ENCODE measurements around the gene IBSP. TPM values are rescaled to one million over a fixed set of nuclear protein-coding genes. Genes with fewer than 3 reads are reported as not detected.

IBSP gene
- total and polyA plus RNA-seq, 9 of the 15 experiments (the other 6 are each of a cell fraction or from before 2014, with no cell fraction given), result not detected

DNA sequence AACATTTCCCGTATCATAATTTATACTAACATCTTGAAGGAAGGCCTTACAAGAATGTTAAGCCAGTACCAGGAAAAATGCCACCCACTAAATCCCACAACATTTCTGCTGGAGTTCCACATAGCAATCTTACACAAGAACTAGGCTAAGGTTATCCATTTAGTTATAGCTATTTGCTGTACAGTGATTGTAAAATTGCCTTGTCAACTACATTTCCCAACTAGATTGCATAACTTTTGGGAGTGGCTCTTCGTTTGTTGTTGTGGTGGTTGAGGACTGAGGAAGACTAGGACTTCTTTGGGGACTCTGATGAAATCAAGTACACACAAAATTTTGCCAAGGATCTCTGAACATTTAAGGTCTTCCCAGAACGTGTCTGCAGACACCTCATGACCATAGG is 8.0 kb downstream of the IBSP start:
- ChIA-PET POLR2A (no interaction called here), CTCF (ENCODE audit: low intra/inter-chr PET ratio) (no interaction called here)
- TF ChIP-seq CEBPG (CRISPR knock-in tag; IDR thresholded peaks at IDR 0.05) (no peak), CEBPG (tag; conservative IDR thresholded peaks at IDR 0.05 in 1 of 2, IDR thresholded peaks at IDR 0.05 in 1 of 2) (peak in 1 of 2 experiments; percentile 42; a peak in 1 of 4 replicates), DPF2 (IDR thresholded peaks at IDR 0.05) (no peak), ZNF224 (CRISPR knock-in tag; IDR thresholded peaks at IDR 0.05) (no peak), NR2F6 (CRISPR knock-in tag; IDR thresholded peaks at IDR 0.05) (no peak), IRF2 (CRISPR knock-in tag; IDR thresholded peaks at IDR 0.05) (no peak), NCOA6 (IDR thresholded peaks at IDR 0.05) (no peak), GATAD2B (IDR thresholded peaks at IDR 0.05; ENCODE audit: borderline replicate concordance) (no peak), CEBPB (tag; IDR thresholded peaks at IDR 0.05) (peak; percentile 79), EZH2 (IDR thresholded peaks at IDR 0.05; ENCODE audit: borderline replicate concordance, low read depth, low read length) (no peak), TCFL5 (CRISPR knock-in tag; conservative IDR thresholded peaks at IDR 0.05) (no peak), SLC30A9 (CRISPR knock-in tag; IDR thresholded peaks at IDR 0.05) (no peak), ZBTB17 (CRISPR knock-in tag; IDR thresholded peaks at IDR 0.05) (no peak), PCBP2 (IDR thresholded peaks at IDR 0.05; ENCODE audit: low read depth, low read length, poor library complexity, severe bottlenecking) (no peak)
- TF ChIP-seq, protein P1, sequence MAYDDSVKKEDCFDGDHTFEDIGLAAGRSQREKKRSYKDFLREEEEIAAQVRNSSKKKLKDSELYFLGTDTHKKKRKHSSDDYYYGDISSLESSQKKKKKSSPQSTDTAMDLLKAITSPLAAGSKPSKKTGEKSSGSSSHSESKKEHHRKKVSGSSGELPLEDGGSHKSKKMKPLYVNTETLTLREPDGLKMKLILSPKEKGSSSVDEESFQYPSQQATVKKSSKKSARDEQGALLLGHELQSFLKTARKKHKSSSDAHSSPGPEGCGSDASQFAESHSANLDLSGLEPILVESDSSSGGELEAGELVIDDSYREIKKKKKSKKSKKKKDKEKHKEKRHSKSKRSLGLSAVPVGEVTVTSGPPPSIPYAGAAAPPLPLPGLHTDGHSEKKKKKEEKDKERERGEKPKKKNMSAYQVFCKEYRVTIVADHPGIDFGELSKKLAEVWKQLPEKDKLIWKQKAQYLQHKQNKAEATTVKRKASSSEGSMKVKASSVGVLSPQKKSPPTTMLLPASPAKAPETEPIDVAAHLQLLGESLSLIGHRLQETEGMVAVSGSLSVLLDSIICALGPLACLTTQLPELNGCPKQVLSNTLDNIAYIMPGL (CRISPR knock-in tag; IDR thresholded peaks at IDR 0.05), result no peak
- TF ChIP-seq, protein P2, sequence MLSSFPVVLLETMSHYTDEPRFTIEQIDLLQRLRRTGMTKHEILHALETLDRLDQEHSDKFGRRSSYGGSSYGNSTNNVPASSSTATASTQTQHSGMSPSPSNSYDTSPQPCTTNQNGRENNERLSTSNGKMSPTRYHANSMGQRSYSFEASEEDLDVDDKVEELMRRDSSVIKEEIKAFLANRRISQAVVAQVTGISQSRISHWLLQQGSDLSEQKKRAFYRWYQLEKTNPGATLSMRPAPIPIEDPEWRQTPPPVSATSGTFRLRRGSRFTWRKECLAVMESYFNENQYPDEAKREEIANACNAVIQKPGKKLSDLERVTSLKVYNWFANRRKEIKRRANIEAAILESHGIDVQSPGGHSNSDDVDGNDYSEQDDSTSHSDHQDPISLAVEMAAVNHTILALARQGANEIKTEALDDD (IDR thresholded peaks at IDR 0.05), result no peak
- TF ChIP-seq, protein P3, sequence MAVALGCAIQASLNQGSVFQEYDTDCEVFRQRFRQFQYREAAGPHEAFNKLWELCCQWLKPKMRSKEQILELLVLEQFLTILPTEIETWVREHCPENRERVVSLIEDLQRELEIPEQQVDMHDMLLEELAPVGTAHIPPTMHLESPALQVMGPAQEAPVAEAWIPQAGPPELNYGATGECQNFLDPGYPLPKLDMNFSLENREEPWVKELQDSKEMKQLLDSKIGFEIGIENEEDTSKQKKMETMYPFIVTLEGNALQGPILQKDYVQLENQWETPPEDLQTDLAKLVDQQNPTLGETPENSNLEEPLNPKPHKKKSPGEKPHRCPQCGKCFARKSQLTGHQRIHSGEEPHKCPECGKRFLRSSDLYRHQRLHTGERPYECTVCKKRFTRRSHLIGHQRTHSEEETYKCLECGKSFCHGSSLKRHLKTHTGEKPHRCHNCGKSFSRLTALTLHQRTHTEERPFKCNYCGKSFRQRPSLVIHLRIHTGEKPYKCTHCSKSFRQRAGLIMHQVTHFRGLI (CRISPR knock-in tag; IDR thresholded peaks at IDR 0.05), result no peak
- no peaks in the 10 kb centered on the region for H3K9me3 ChIP-seq (replicated peaks; ENCODE audit: control insufficient read depth, insufficient read depth, low read depth, low read length)
- no peak overlapping the region for H3K4me3 ChIP-seq
- H3K4me1 ChIP-seq (replicated peaks in 1 of 2; ENCODE audit: control insufficient read depth in 2 of 2, insufficient read depth in 2 of 2, low read length in 2 of 2), result no peaks in the 10 kb centered on the region; a peak in 1 of 5 replicates
- H3K79me2 ChIP-seq (ENCODE audit: control insufficient read depth, insufficient read depth, low read length), result no peaks in the 10 kb centered on the region
- no peak overlapping the region for H3K4me2 ChIP-seq (ENCODE audit: insufficient read depth, low read length)
- WGBS (ENCODE audit: insufficient coverage, low coverage, missing lambda C conversion rate), result 0% methylated on average over 3 of the region's 3 CpGs
- no peaks in the 10 kb centered on the region for H3K9me1 ChIP-seq (ENCODE audit: control insufficient read depth, insufficient read depth, low read length)
- intact Hi-C loops (cut with micrococcal nuclease), result no loop called here
- DNase-seq (ENCODE audit: extremely low read depth in 1 of 4, low spot score in 3 of 4), result no peak
- H4K20me1 ChIP-seq (replicated peaks; ENCODE audit: control insufficient read depth, insufficient read depth, low read length), result no peaks in the 10 kb centered on the region
- no peak overlapping the region for H3K27ac ChIP-seq (ENCODE audit: extremely low read depth, low read depth, low read length)
- BruUV-seq (replicated peaks), result no TSS peak
- H3K36me3 ChIP-seq (ENCODE audit: control insufficient read depth, insufficient read depth, low read length), result no peaks in the 10 kb centered on the region
- in situ Hi-C loops (cut with MboI), result no loop called here
- FAIRE-seq, result no peak
- peaks cover 4 to 8% of the 10 kb centered on the region in 2 experiments; a peak in 2 of 5 replicates for H3K27me3 ChIP-seq (ENCODE audit: control insufficient read depth in 2 of 2, insufficient read depth in 2 of 2, low read length in 2 of 2)
- no peak overlapping the region for H3K9ac ChIP-seq (ENCODE audit: insufficient read depth in 1 of 2, low read depth in 2 of 2, low read length in 2 of 2)
- ATAC-seq, result no peak
- no peak overlapping the region for H2AFZ ChIP-seq (ENCODE audit: low read depth, low read length)
